Gastrocnemius medialis (tissue), 4 donors: ENCODE data around the gene GTPBP2. TPM values are rescaled to one million over a fixed set of nuclear protein-coding genes. Genes with fewer than 3 reads are reported as not detected.
A peak's percentile ranks its signal among the peaks of the same experiment; 100 is the strongest.
"Not testable (repeated sequence)": the region's sequence is repeated elsewhere in the genome, so short reads cannot be mapped to it uniquely, and the experiment has no call there.

Experiments used
- ATAC-seq, 2 donors: fragments of 150-250 bp; one replicate each; pipeline ENCODE4 v1.9.1; 2016
- DNase-seq, 2 donors: peaks; one replicate each; pipeline ENCODE4 v3.0.0-alpha.2; 2019
- H3K27ac ChIP-seq, 4 donors: fragments of 200-600 bp; sonication (generic); 1 replicate in 1 of 4; 2 replicates in 3 of 4; pipeline ENCODE4 v1.5.1; 2016 to 2018; ENCODE audit warnings: mild to moderate bottlenecking in 2 of 4, moderate library complexity in 1 of 4
- H3K27me3 ChIP-seq, 3 donors: fragments of 200-600 bp; sonication (generic) in 2 of 3; 1 replicate in 1 of 3; 2 replicates in 2 of 3; pipeline versions ENCODE4 v1.5.1 to v1.6.0; 2016 to 2019; ENCODE audit warnings: mild to moderate bottlenecking in 1 of 3, moderate library complexity in 1 of 3
- H3K36me3 ChIP-seq, 2 donors: fragments of 200-600 bp; sonication (generic) in 1 of 2; one replicate each; pipeline ENCODE4 v1.5.1; 2017 to 2018
- H3K4me1 ChIP-seq, 2 donors: fragments of 200-600 bp; sonication (generic) in 1 of 2; one replicate each; pipeline ENCODE4 v1.5.1; 2016 to 2017; ENCODE audit warnings: mild to moderate bottlenecking in 2 of 2
- H3K4me3 ChIP-seq, 4 donors: fragments of 200-600 bp; sonication (generic) in 3 of 4; 1 replicate in 1 of 4; 2 replicates in 3 of 4; pipeline ENCODE4 v1.5.1; 2016 to 2019; ENCODE audit warnings: mild to moderate bottlenecking in 2 of 4
- H3K9me3 ChIP-seq, 3 donors: fragments of 200-600 bp; sonication (generic) in 2 of 3; 1 replicate in 1 of 3; 2 replicates in 2 of 3; pipeline ENCODE4 v1.5.1; 2016 to 2019
- POLR2A ChIP-seq, 2 donors: fragments of 450-650 bp; IDR thresholded peaks; one replicate each; pipeline ENCODE4 v1.6.1; 2017; ENCODE audit warnings: antibody characterized with exemption in 2 of 2, mild to moderate bottlenecking in 2 of 2, moderate library complexity in 2 of 2
- in situ Hi-C, 4 donors: fragments of 200-750 bp; cut with MboI; loops; one replicate each; pipeline versions ENCODE4 v1.15.0 to v1.8.0; 2017; ENCODE audit warnings: low sequenced_read_pairs in 4 of 4
- intact Hi-C: fragments of 100-400 bp; cut with DNase I; formaldehyde crosslinking; loops from one replicate; pipeline ENCODE4 v1.15.1; 2023; ENCODE audit warnings: low total_unique reads
- total RNA-seq, 4 donors: library from RNA; depleted of rRNA; stranded (reverse); fragments of >200 nt; gene quantifications; one replicate each; pipeline versions ENCODE4 v1.1.0 to v1.2.3, GENCODE V29; 2016
- TF ChIP-seq, protein P1 (sequence below), 5 experiments: fragments of 450-650 bp in 3 of 5; fragments of 200-600 bp in 2 of 5; sonication (generic) in 2 of 5; IDR thresholded peaks in 4 of 5; conservative IDR thresholded peaks in 1 of 5; 1 replicate in 4 of 5; 2 replicates in 1 of 5; pipeline ENCODE4 v1.5.1; 2016 to 2019; ENCODE audit warnings: antibody characterized with exemption in 5 of 5, mild to moderate bottlenecking in 3 of 5, moderate library complexity in 3 of 5

The GTPBP2 gene
- total RNA-seq, 4 donors from 2014 or later, result 25.0 to 39.4 (median 27.1) TPM

DNA sequence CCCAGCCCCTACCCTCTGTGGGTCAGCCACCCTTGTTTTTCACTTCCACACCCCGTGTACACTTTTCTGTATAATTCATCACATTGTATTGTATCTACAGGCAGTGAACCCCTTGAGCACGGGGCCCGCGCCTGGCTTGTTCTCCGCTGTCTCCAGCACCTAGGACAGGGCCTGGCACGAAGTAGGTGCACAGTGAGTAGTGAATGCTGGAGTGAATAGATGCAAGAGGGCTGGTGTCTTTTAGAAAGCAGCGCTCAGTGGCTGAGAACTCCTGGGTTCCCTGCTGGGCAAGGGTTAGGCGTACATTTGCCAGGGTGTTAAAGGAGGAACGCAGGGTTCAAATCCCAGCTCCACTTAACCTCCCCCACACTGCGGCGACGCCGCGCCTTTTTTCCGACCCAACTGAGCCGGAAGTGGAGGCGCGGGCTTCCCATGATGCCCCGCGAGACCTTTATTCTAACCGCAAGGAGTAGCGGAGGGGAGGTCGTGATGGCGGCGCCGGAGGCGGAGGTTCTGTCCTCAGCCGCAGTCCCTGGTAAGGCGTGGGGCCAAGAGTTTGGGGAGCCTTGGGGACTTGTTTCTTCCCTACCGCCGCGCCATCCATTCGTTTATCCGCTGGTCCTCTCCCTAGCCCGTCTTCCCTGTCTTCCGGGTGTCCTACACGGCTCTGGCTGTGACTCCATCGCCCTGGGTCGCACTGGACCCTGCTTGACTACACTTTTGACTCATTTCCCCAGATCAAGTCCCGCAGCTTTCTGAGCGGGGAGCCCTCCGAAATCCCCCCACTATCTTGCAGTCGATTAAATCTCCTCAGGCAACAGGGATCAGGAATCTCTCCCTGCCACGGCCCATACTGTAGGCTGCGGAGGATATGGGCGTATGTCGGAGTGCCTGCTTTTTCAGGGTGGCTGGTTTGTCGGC lies 6.6 kb upstream of the GTPBP2 start, which contains the start of gene MAD2L1BP:
Gene MAD2L1BP, plus strand, starts transcription at position 454 of the 921 bp plus-strand sequence. Its CDS starts 36 bp downstream, at position 490.
- H3K27ac ChIP-seq, result peak within 1 kb of the TSS; percentile 86 to 93 (median 90)
- in situ Hi-C loops (no loop called here), intact Hi-C loops (no loop called here)
- DNase-seq (peak; percentile 58 to 77), ATAC-seq (peak; percentile 82)
- peaks cover 0 to 30% of the 10 kb centered on the region in 2 donors for H3K36me3 ChIP-seq
- no peaks in the 10 kb centered on the region for H3K27me3 ChIP-seq
- peak within 1 kb of the TSS; percentile 84 to 91 (median 88) for H3K4me3 ChIP-seq
- TF ChIP-seq, protein P1, sequence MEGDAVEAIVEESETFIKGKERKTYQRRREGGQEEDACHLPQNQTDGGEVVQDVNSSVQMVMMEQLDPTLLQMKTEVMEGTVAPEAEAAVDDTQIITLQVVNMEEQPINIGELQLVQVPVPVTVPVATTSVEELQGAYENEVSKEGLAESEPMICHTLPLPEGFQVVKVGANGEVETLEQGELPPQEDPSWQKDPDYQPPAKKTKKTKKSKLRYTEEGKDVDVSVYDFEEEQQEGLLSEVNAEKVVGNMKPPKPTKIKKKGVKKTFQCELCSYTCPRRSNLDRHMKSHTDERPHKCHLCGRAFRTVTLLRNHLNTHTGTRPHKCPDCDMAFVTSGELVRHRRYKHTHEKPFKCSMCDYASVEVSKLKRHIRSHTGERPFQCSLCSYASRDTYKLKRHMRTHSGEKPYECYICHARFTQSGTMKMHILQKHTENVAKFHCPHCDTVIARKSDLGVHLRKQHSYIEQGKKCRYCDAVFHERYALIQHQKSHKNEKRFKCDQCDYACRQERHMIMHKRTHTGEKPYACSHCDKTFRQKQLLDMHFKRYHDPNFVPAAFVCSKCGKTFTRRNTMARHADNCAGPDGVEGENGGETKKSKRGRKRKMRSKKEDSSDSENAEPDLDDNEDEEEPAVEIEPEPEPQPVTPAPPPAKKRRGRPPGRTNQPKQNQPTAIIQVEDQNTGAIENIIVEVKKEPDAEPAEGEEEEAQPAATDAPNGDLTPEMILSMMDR (IDR thresholded peaks at IDR 0.05 in 4 of 5, conservative IDR thresholded peaks at IDR 0.05 in 1 of 5), result peak in 1 of 5 experiments; percentile 15
- peak; percentile 85 to 87 for TF ChIP-seq POLR2A (IDR thresholded peaks at IDR 0.05)
- H3K4me1 ChIP-seq, result peaks cover 32 to 36% of the 10 kb centered on the region in 2 donors
- no peaks in the 10 kb centered on the region for H3K9me3 ChIP-seq

DNA sequence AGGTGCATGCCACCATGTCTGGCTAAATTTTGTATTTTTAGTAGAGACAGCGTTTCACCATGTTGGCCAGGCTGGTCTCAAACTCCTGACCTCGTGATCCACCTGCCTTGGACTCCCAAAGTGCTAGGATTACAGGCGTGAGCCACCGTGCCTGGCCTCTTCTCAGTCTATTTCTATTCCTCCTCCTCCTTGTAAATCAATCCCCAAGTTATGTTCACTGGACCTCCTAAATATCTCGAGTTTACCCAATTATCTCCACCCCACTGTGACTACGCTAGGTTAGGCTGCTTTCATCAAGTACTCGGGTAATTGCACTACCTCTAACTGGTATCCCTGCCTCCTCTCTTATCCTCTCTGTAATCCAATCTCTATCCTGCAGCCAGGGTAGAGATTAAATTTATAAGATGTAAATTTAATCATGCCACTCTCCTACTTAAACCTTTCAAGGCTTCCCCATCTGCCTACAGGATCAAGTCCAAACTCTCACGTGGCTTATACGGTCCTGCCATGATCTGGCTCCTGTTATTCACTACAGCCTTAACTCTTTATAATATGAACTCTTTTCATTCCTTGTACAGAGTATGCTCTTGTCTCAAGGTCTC lies 5.7 kb upstream of the GTPBP2 start:
- ATAC-seq (no peak), DNase-seq (no peak)
- Histone ChIP-seq H3K36me3 (peaks cover 0 to 22% of the 10 kb centered on the region in 2 donors), H3K4me3 (no peak overlapping the region), H3K4me1 (peaks cover 34 to 42% of the 10 kb centered on the region in 2 donors), H3K27me3 (no peaks in the 10 kb centered on the region), H3K9me3 (no peaks in the 10 kb centered on the region), H3K27ac (peak overlapping the region; percentile 86 to 93 (median 90))
- in situ Hi-C loops (no loop called here), intact Hi-C loops (no loop called here)
- TF ChIP-seq, protein P1 (IDR thresholded peaks at IDR 0.05 in 4 of 5, conservative IDR thresholded peaks at IDR 0.05 in 1 of 5), result no peak
- TF ChIP-seq POLR2A (IDR thresholded peaks at IDR 0.05), result no peak

DNA sequence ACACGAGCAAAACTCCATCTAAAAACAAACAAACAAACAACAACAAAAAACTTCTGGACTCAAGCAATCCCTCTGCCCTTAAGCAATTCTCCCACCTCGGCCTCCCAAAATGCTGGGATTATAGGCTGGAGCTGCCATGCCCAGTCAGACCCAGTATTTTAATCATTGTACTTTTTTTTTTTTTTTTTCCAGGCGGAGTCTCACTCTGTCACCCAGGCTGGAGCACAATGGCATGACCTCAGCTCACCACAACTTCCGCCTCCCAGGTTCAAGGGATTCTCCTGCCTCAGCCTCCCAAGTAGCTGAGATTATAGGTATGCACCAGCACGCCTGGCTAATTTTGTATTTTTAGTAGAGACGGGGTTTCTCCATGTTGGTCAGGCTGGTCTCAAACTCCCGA lies 3.9 kb upstream of the GTPBP2 start:
- in situ Hi-C loops, intact Hi-C loops, H3K27me3 ChIP-seq, H3K27ac ChIP-seq, ATAC-seq, DNase-seq, H3K4me3 ChIP-seq, H3K36me3 ChIP-seq, H3K9me3 ChIP-seq: not testable (repeated sequence)
- peaks cover 31 to 35% of the 10 kb centered on the region in 2 donors for H3K4me1 ChIP-seq

DNA sequence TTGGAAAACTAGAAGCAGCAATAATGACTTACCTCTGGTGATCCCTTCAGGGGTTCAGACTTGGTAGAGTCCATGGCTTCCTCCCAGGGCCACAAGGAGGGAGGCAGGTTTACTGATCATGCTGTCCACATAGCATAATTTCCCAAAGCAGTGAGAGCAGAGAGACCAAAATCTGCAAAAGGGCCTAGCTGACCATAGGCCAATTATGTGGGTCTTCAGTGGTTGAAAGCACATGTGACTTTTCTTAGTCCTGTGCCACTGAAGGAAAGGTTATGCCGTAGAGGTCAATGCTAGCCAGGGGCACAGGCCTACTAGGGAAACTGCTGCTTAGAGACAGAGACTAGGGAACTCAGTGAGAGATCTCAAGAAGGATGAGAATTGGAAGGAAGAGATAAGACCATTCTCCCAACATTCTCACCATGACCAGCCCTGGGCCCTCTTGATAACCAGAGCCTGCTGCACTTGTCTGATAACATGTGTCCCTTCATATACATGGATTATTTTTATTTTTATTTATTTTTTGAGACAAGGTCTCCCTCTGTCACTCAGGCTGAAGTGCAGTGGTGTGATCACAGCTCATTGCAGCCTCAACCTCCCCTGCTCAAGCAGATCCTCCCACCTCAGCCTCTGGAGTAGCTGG lies 2.0 kb upstream of the GTPBP2 start:
- in situ Hi-C loops (no loop called here), intact Hi-C loops (no loop called here)
- Histone ChIP-seq H3K36me3 (no peaks in the 10 kb centered on the region), H3K4me1 (peaks cover 26 to 29% of the 10 kb centered on the region in 2 donors), H3K4me3 (no peak overlapping the region), H3K27ac (peak overlapping the region; percentile 97 to 100 (median 100)), H3K9me3 (no peaks in the 10 kb centered on the region), H3K27me3 (no peaks in the 10 kb centered on the region)
- no peak for TF ChIP-seq POLR2A (IDR thresholded peaks at IDR 0.05)
- TF ChIP-seq, protein P1 (IDR thresholded peaks at IDR 0.05 in 4 of 5, conservative IDR thresholded peaks at IDR 0.05 in 1 of 5), result no peak
- ATAC-seq (no peak), DNase-seq (no peak)
